Mesenchymal stem cell (in vitro differentiated cells and primary cell): ENCODE results near the gene GPX5.
A peak's percentile ranks its signal among the peaks of the same experiment; 100 is the strongest.
"Not testable (repeated sequence)": the region's sequence is repeated elsewhere in the genome, so short reads cannot be mapped to it uniquely, and the experiment has no call there.

ENCODE experiments used
- DNase-seq: peaks from one replicate; pipeline ENCODE4 v3.0.0-alpha.2; 2013
- H2AFZ ChIP-seq: one replicate; pipeline ENCODE4 v1.6.1; 2013; ENCODE audit warnings: low read depth, mild to moderate bottlenecking, control low read depth, inconsistent platforms, low read length, moderate library complexity
- H2AK5ac ChIP-seq: 2 replicates; pipeline ENCODE4 v1.6.1; 2013; ENCODE audit warnings: low read length, moderate library complexity, mild to moderate bottlenecking, inconsistent platforms; ENCODE audit not compliant: severe bottlenecking
- H2BK120ac ChIP-seq: one replicate; pipeline ENCODE4 v1.6.1; 2013; ENCODE audit warnings: low read depth, mild to moderate bottlenecking, inconsistent platforms, low read length, moderate library complexity
- H2BK12ac ChIP-seq, 2 experiments: one replicate each; pipeline ENCODE4 v1.6.1; 2013; ENCODE audit warnings: inconsistent platforms in 2 of 2, low read length in 2 of 2, mild to moderate bottlenecking in 2 of 2, moderate library complexity in 2 of 2, control low read depth in 1 of 2
- H2BK15ac ChIP-seq: one replicate; pipeline ENCODE4 v1.6.1; 2013; ENCODE audit warnings: mild to moderate bottlenecking, low read depth, inconsistent platforms; ENCODE audit not compliant: poor library complexity, severe bottlenecking
- H2BK5ac ChIP-seq: 2 replicates; pipeline ENCODE4 v1.6.1; 2013; ENCODE audit warnings: low read depth, mild to moderate bottlenecking, low read length, control low read depth, inconsistent platforms; ENCODE audit not compliant: poor library complexity, severe bottlenecking
- H3K14ac ChIP-seq, 2 experiments: one replicate each; pipeline ENCODE4 v1.6.1; 2013; ENCODE audit warnings: inconsistent platforms in 2 of 2, low read length in 2 of 2, control low read depth in 1 of 2, mild to moderate bottlenecking in 1 of 2, moderate library complexity in 1 of 2
- H3K18ac ChIP-seq, 2 experiments: one replicate each; pipeline ENCODE4 v1.6.1; 2013; ENCODE audit warnings: inconsistent platforms in 2 of 2, low read length in 2 of 2, control low read depth in 1 of 2, low read depth in 1 of 2, mild to moderate bottlenecking in 1 of 2
- H3K23ac ChIP-seq, 2 experiments: one replicate each; pipeline ENCODE4 v1.6.1; 2013; ENCODE audit warnings: inconsistent platforms in 2 of 2, low read length in 2 of 2, mild to moderate bottlenecking in 2 of 2, moderate library complexity in 2 of 2, control low read depth in 1 of 2
- H3K27ac ChIP-seq: 2 replicates; pipeline ENCODE4 v1.5.1; 2013; ENCODE audit warnings: mild to moderate bottlenecking, moderate library complexity, low read length, control low read depth, inconsistent platforms; ENCODE audit not compliant: poor library complexity, severe bottlenecking
- H3K27me3 ChIP-seq, 2 experiments: 2 replicates each; pipeline versions ENCODE4 v1.6.1 to v1.7.0; 2013; ENCODE audit warnings: low read length in 2 of 2, mild to moderate bottlenecking in 2 of 2, moderate library complexity in 2 of 2, control low read depth in 1 of 2, inconsistent platforms in 1 of 2; ENCODE audit not compliant: control insufficient read depth in 1 of 2, insufficient read depth in 1 of 2
- H3K36me3 ChIP-seq, 2 experiments: 2 replicates each; pipeline versions ENCODE4 v1.6.1 to v1.7.0; 2013; ENCODE audit warnings: low read length in 2 of 2, control low read depth in 1 of 2, inconsistent platforms in 1 of 2, low read depth in 1 of 2, mild to moderate bottlenecking in 1 of 2; ENCODE audit not compliant: insufficient read depth in 2 of 2, control insufficient read depth in 1 of 2
- H3K4ac ChIP-seq, 2 experiments: one replicate each; pipeline ENCODE4 v1.6.1; 2013; ENCODE audit warnings: inconsistent platforms in 2 of 2, low read length in 2 of 2, mild to moderate bottlenecking in 2 of 2, moderate library complexity in 2 of 2, control low read depth in 1 of 2, low read depth in 1 of 2
- H3K4me1 ChIP-seq: 2 replicates; pipeline ENCODE4 v1.6.1; 2013; ENCODE audit warnings: low read depth, low read length, control low read depth; ENCODE audit not compliant: control insufficient read depth, insufficient read depth
- H3K4me2 ChIP-seq: 2 replicates; pipeline ENCODE4 v1.6.1; 2013; ENCODE audit warnings: low read length, mild to moderate bottlenecking, inconsistent platforms; ENCODE audit not compliant: poor library complexity, severe bottlenecking
- H3K4me3 ChIP-seq, 2 experiments: 2 replicates each; pipeline versions ENCODE4 v1.5.1 to v1.7.0; 2013; ENCODE audit warnings: low read length in 2 of 2, mild to moderate bottlenecking in 2 of 2, control low read depth in 1 of 2, low read depth in 1 of 2; ENCODE audit not compliant: insufficient read depth in 1 of 2
- H3K79me1 ChIP-seq: replicated peaks from 2 replicates; pipeline ENCODE4 v1.6.1; 2013; ENCODE audit warnings: mild to moderate bottlenecking, control low read depth, low read length, inconsistent platforms; ENCODE audit not compliant: poor library complexity, severe bottlenecking
- H3K9ac ChIP-seq: 2 replicates; pipeline ENCODE4 v1.7.0; 2013; ENCODE audit warnings: mild to moderate bottlenecking, low read length, moderate library complexity
- H3K9me3 ChIP-seq: 2 replicates; pipeline ENCODE4 v1.7.0; 2013; ENCODE audit warnings: mild to moderate bottlenecking, low read length; ENCODE audit not compliant: control insufficient read depth
- H4K8ac ChIP-seq: one replicate; pipeline ENCODE4 v1.6.1; 2013; ENCODE audit warnings: inconsistent platforms, mild to moderate bottlenecking, low read length, moderate library complexity
- H4K91ac ChIP-seq: one replicate; pipeline ENCODE4 v1.6.1; 2013; ENCODE audit warnings: mild to moderate bottlenecking, low read length, inconsistent platforms
- WGBS: methylation state at CpG from one replicate; pipeline ENCODE4 v1.1.7; 2013; ENCODE audit warnings: mixed read lengths; 5-methylcytosine and 5-hydroxymethylcytosine counted together

Gene GPX5

DNA sequence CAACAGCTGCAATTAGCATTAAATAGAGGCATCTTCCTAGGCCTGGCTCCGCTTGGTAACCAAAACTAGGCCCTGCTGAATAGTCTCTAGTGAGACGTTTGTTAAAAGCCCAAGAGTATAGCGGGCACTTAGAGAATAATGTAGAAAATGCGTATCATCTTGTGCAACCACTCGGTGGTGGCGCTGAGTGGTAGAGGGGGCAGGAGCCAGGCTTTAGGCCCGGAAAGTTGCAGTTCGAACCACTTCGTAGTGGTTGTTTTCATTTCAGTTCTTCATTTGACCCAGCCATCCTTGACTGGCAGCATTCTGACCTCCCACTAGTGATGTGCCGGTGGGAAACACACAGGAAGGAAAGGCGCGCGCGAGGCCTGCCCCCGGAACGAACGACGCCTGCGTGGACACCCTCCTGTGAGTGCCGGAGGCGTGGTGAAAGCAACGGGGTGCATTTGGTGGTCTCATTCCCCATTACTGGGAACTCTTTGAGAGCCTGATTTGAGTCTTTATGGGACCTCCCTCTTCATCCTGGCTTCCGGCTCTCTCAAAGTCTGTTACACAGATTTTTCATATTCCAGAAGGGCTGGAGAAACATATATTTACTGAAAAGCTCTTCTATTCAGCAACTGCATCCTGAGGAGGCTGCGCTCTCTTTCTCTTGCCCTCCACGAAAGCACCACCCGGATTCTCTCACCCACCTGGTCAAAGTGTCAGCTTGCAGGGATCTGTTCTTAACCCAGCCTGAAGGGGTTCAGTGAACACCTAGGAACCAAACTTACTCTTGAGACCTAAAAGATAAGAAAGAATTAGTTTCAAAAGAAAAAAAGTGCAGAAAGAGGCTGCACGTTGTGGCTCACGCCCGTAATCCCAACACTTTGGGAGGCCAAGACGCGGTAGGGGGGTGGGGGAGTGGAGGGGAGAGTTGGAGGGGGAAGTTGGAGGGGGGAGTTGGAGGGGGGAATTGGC lies 18.2 kb downstream of the GPX5 start:
- no peak for DNase-seq
- H3K23ac ChIP-seq, result no peak overlapping the region
- H4K91ac ChIP-seq, result no peak overlapping the region
- peaks cover 8% of the 10 kb centered on the region for H3K4me1 ChIP-seq
- H3K4ac ChIP-seq, result no peak overlapping the region
- no peaks in the 10 kb centered on the region for H3K9me3 ChIP-seq
- no peak overlapping the region for H2BK15ac ChIP-seq
- peaks cover 0 to 8% of the 10 kb centered on the region in 2 experiments for H3K27me3 ChIP-seq
- H3K27ac ChIP-seq, result no peak overlapping the region
- no peak overlapping the region for H2BK5ac ChIP-seq
- no peak overlapping the region for H3K18ac ChIP-seq
- H4K8ac ChIP-seq, result peak overlapping the region; percentile 76
- no peaks in the 10 kb centered on the region for H3K79me1 ChIP-seq
- no peak overlapping the region for H2AK5ac ChIP-seq
- no peaks in the 10 kb centered on the region for H3K36me3 ChIP-seq
- no peak overlapping the region for H2BK120ac ChIP-seq
- H3K4me3 ChIP-seq, result peak overlapping the region; percentile 54 to 71
- H3K14ac ChIP-seq, result no peak overlapping the region
- 25% methylated on average over 26 of the region's 31 CpGs for whole genome bisulfite sequencing
- no peak overlapping the region for H2BK12ac ChIP-seq
- H3K4me2 ChIP-seq, result peak overlapping the region; percentile 80
- peak overlapping the region; percentile 41 for H3K9ac ChIP-seq
- peak overlapping the region; percentile 61 for H2AFZ ChIP-seq

DNA sequence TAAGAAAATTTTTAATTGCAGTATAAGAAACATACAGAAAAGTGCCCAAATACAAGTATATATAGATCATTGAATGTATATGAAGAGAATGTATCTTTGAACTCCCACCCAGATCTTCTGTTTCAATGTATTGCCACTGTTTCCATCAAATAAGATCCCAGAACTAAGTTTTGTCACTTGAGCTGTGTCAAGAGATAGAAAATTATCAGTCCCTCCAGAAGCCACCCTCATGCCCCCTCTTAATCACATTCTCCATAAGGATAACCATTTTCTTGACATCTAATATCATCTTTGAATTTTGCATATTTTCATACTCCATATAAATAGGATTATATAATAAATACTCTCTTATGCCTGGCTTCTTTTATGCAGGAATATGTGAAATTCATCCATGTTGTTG lies 20.3 kb downstream of the GPX5 start:
- peaks cover 0 to 5% of the 10 kb centered on the region in 2 experiments for H3K27me3 ChIP-seq
- H4K91ac ChIP-seq, result no peak overlapping the region
- H2BK12ac ChIP-seq, result no peak overlapping the region
- no peak overlapping the region for H3K4me2 ChIP-seq
- no peak overlapping the region for H3K4me3 ChIP-seq
- no peak for DNase-seq
- no peak overlapping the region for H3K9ac ChIP-seq
- no peak overlapping the region for H2BK5ac ChIP-seq
- peaks cover 8% of the 10 kb centered on the region for H3K4me1 ChIP-seq
- H3K18ac ChIP-seq, result no peak overlapping the region
- H3K79me1 ChIP-seq, result no peaks in the 10 kb centered on the region
- no peaks in the 10 kb centered on the region for H3K36me3 ChIP-seq
- H2AK5ac ChIP-seq, result no peak overlapping the region
- no peak overlapping the region for H3K4ac ChIP-seq
- H2BK15ac ChIP-seq, result no peak overlapping the region
- no peak overlapping the region for H3K23ac ChIP-seq
- H4K8ac ChIP-seq, result no peak overlapping the region
- no peak overlapping the region for H2BK120ac ChIP-seq
- no peaks in the 10 kb centered on the region for H3K9me3 ChIP-seq
- no peak overlapping the region for H3K27ac ChIP-seq
- H3K14ac ChIP-seq, result no peak overlapping the region
- no peak overlapping the region for H2AFZ ChIP-seq

DNA sequence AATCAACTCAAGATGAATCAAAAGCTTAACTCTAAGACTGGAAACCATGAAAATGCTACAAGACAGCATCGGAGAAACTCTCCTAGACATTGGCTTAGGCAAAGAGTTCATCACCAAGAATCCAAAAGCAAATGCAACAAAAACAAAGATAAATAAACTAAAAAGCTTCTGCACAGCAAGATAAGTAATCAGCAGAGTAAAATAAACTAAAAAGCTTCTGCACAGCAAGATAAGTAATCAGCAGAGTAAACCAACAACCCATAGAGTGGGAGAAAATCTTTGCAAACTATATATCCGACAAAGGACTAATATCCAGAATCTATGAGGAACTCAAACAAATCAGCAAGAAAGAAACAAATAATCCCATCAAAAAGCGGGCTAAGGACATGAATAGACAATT lies 21.3 kb downstream of the GPX5 start:
- not testable (repeated sequence) for H3K4me2 ChIP-seq

DNA sequence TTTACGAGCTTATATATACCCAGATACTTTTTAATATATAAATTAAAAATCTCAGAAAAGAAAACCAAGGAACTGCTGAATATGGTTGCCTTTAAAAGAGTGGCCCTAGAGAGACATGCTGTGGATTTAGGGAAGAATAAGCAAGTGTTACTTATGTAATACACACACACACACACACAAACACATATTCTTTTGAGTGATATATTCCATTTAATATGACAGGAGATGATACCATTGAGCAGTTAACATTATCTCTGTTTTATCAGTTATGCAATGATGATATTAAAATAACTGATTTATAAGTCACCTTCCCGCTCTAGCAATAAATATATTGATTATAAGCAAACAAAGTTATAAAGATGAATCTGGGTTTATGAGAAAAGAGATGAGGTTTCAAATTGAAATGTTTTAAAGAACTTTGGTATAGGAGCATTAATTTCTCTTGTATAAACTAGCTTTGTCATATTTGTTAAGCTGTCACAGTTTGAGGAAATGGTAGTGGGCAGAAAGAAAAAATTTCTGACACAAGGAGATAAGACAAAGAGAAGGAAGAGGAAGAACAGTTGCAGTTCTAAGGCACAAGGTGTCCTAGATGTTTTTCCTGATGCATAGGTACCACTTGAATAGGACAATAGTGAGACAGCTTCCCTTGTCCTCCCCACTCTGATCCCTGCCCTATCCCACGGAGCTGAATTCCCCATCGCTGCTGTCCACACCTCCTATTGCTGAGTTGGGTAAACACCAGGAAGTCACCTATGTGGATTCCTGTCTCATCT lies 26.4 kb downstream of the GPX5 start:
- Histone ChIP-seq H3K9ac (no peak overlapping the region), H3K27ac (no peak overlapping the region), H3K23ac (no peak overlapping the region), H2AFZ (no peak overlapping the region), H3K9me3 (no peaks in the 10 kb centered on the region), H3K36me3 (no peaks in the 10 kb centered on the region), H2BK12ac (no peak overlapping the region), H2BK120ac (no peak overlapping the region), H3K4me2 (no peak overlapping the region), H4K91ac (no peak overlapping the region), H3K79me1 (no peaks in the 10 kb centered on the region), H3K4me3 (no peak overlapping the region), H3K14ac (no peak overlapping the region), H3K4me1 (no peaks in the 10 kb centered on the region), H3K4ac (no peak overlapping the region), H2BK15ac (no peak overlapping the region), H2BK5ac (no peak overlapping the region), H3K27me3 (peaks cover 22 to 31% of the 10 kb centered on the region in 2 experiments), H3K18ac (no peak overlapping the region), H2AK5ac (no peak overlapping the region), H4K8ac (no peak overlapping the region)
- no peak for DNase-seq
- 17% methylated on average over 2 of the region's 4 CpGs for WGBS

More for the DNA sequence above, 21.3 kb downstream of the GPX5 start:
- not testable (repeated sequence) for H2BK12ac ChIP-seq, H4K8ac ChIP-seq, H3K9me3 ChIP-seq, H4K91ac ChIP-seq, H3K27ac ChIP-seq, H3K36me3 ChIP-seq, H3K14ac ChIP-seq, H3K9ac ChIP-seq, H2BK5ac ChIP-seq, H3K4me3 ChIP-seq, H3K23ac ChIP-seq, H2AK5ac ChIP-seq, H2BK15ac ChIP-seq, H3K4me1 ChIP-seq, H2AFZ ChIP-seq, H3K79me1 ChIP-seq, H3K18ac ChIP-seq, H3K4ac ChIP-seq, H2BK120ac ChIP-seq, DNase-seq, H3K27me3 ChIP-seq
- WGBS, result 76% methylated on average over 3 of the region's 3 CpGs
